Jurkat, Clone E6-1 (cell line): Measurements from ENCODE around the gene G2E3. TPM values are rescaled to one million over a fixed set of nuclear protein-coding genes. Genes with fewer than 3 reads are reported as not detected.
A peak's percentile ranks its signal among the peaks of the same experiment; 100 is the strongest.
"Not testable (repeated sequence)": the region's sequence is repeated elsewhere in the genome, so short reads cannot be mapped to it uniquely, and the experiment has no call there.

Source experiments
- DNase-seq: peaks from one replicate; pipeline ENCODE4 v3.0.0-alpha.2; 2011; ENCODE audit warnings: low read depth, low spot score
- H3K4me3 ChIP-seq: 2 replicates; pipeline ENCODE4 v1.5.1; 2011; ENCODE audit warnings: mild to moderate bottlenecking, low read length, control low read depth, moderate library complexity
- polyA plus RNA-seq: library from polyadenylated mRNA; unstranded; fragments of >200 nt; gene quantifications from one replicate; pipeline ENCODE4 v1.2.1, GENCODE V29; 2012; ENCODE audit warnings: missing spikeins; ENCODE audit not compliant: insufficient read length, insufficient read depth

Gene G2E3, protein sequence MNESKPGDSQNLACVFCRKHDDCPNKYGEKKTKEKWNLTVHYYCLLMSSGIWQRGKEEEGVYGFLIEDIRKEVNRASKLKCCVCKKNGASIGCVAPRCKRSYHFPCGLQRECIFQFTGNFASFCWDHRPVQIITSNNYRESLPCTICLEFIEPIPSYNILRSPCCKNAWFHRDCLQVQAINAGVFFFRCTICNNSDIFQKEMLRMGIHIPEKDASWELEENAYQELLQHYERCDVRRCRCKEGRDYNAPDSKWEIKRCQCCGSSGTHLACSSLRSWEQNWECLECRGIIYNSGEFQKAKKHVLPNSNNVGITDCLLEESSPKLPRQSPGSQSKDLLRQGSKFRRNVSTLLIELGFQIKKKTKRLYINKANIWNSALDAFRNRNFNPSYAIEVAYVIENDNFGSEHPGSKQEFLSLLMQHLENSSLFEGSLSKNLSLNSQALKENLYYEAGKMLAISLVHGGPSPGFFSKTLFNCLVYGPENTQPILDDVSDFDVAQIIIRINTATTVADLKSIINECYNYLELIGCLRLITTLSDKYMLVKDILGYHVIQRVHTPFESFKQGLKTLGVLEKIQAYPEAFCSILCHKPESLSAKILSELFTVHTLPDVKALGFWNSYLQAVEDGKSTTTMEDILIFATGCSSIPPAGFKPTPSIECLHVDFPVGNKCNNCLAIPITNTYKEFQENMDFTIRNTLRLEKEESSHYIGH
- polyA plus RNA-seq = 24.5 TPM

- H3K4me3 ChIP-seq = peak within 1 kb of the TSS; percentile 91
- peak; percentile 80 for DNase-seq
Measured at GRCh38 chr14:30558675-30559555, at the start of gene G2E3. Gene G2E3 (plus strand): TSS chr14:30559158. CDS start chr14:30581080, 21,922 bp downstream.

- DNase-seq = no peak
- H3K4me3 ChIP-seq = no peak overlapping the region
Measured at GRCh38 chr14:30517737-30518136, 41.2 kb upstream of the G2E3 start.

DNA sequence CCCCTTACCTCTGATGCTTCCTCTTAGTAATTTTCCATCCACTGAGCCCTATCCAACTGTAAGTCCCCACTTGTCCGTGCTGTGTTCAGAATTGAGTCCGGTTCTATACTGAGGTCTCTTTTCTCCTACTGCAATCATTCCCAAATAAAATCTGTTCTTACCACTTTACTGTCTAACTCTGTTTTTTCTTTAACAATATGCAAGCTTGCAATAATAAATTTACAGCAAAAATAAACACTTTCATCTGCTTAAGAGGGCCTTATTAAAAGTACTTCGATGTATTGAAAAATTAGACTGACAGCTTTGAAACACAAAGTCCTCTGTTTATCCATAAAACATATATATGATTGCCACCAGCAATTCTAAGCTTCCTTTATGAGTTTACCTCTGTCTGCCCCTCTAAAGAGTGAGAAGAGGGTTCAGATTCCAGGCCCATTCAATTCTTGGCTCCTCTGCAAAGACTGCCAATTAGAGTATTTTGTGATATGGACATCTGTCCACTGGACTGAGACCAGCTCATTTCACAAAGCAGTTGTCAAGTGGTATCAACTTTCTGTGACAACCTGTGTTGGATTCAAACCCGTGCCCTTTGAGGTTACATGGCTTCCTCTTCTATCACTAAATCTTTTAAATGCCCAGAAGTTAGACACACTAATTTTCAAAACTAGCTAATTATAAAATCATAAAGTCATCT is 39.9 kb upstream of the G2E3 start:
- no peak overlapping the region for H3K4me3 ChIP-seq
- DNase-seq = no peak

DNA sequence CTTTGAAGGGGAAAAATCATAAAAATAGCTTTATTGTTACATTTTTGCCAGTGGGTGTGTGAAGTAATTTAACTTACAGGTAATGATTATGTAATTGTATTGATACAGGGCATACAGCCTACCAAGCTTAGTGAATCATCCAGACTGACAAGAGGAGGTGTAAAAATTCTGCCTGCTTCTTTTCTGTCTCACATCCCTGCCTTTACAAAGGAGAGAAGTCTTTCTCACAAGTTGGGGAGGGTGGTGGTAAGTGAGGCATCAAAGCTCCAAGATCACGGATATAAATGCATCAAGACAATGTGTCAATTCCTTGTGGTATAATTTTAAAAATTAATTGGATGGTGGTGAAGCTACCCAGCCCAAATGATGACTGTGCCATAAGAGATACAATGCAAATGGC is 39.0 kb upstream of the G2E3 start:
- no peak overlapping the region for H3K4me3 ChIP-seq
- no peak for DNase-seq

DNA sequence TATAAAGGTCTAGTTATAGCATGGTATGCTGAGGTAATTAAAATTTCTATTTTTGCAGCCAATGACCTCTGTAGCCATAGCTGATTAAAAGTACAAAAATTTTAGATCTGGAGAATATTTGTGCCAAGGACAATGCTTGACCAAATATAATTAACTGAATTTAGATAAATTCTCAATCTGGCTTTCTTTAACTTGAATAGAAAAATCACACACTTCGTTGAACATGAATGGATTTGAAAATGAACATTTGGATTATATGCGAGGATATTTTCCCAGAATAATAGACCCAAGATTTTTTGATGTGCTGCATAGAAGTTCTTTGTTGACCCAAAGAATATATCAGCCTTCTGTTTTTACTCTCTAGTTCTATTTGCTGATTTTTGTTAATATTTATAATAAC is 38.4 kb upstream of the G2E3 start:
- no peak for DNase-seq
- H3K4me3 ChIP-seq = no peak overlapping the region

DNA sequence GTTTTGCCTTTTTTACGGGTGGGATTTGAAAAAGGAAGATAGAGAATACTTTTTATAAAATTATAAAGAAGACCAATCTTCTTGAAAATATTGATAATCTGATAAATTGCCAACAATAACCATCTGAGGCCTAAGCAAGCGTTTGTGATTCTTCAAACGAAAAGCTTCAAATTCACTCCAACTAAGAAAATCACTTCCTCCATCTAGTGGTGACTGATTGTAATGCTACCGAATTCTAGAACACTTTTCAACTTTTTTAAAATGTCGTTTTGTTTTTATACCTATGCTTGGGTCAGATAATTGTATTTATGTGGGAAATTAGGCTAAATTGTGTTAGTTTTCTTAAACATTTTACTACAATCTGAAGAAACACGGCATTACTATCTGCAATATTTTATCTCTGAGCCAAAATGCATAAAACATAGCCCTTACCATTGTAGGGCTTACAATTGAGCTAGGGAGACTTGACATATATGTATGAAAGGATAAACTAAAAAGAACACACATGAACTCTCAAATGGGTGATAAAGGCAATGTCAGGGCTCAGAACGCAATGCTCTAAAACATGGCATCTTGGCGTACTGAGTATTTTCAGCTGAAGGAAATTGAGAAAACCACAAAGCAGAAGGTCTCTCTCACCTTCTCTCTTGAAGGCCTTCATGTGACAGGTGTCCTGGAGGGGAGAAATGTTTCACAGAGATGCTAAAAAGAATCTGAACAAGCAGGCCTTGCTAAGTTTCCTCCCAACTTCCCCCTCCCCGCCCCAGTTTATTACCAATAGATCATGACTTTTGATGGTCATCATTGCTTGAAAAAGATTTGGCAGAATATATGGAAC is 36.8 kb upstream of the G2E3 start:
- no peak overlapping the region for H3K4me3 ChIP-seq

DNA sequence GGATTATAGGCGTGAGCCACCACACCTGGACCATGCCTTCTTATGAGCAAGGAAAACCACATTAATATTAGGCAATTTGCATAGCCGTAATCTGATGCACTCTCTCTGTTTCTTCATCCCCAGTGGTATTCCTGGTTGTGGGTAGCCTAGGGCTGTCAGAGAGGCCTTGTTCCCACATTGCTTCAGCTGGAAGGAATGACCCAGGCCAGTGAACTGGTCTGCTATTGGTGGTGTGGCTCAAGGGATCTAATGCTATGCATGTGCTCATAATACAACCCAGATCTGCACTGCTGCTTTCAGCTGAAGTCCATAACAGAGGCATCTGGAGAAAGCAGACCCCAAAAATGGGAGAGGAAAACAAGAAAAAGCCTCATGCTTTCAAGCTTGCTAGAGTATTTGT is 33.1 kb upstream of the G2E3 start:
- no peak for DNase-seq
- no peak overlapping the region for H3K4me3 ChIP-seq

More for the DNA sequence above, 36.8 kb upstream of the G2E3 start:
- peak; percentile 54 for DNase-seq

DNA sequence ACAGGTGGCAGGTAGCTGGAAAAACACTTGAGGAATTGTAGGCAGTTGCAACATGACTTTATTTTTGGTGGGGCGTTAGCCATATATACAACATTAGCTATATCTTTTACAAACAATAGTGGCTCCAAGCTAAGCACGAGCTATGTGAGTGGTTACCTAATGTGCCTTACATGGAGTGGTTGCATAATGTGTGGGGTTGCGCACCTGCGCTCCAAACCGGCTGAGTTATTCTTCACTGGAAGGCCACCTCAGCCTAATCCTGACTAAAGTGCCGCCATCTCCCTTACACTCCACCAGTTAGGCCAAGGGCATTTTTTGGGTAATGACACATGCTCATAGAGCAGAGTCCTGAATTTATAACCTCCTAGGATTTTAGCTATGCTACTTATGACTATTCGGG is 31.8 kb upstream of the G2E3 start:
- no peak for DNase-seq
- H3K4me3 ChIP-seq = no peak overlapping the region

DNA sequence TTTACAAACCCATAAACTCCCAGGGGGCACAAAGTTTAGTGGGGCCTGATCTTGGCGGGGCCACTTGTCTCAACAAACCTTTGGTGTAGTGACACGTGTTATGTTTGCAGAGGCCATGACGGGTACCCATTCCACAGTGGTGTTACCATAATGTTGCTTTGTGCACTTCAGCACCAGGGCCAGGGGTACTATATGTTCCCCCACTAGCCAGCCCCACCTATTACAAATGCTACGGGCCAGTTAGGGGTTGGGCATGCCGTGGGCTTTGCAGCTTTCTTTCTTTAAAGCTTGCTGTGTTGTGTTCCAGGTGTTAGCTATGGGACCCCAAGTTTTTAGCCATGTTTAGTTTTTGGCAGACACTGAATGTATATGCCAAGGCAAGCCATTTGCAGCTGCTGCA is 30.8 kb upstream of the G2E3 start:
- no peak overlapping the region for H3K4me3 ChIP-seq
- no peak for DNase-seq

DNA sequence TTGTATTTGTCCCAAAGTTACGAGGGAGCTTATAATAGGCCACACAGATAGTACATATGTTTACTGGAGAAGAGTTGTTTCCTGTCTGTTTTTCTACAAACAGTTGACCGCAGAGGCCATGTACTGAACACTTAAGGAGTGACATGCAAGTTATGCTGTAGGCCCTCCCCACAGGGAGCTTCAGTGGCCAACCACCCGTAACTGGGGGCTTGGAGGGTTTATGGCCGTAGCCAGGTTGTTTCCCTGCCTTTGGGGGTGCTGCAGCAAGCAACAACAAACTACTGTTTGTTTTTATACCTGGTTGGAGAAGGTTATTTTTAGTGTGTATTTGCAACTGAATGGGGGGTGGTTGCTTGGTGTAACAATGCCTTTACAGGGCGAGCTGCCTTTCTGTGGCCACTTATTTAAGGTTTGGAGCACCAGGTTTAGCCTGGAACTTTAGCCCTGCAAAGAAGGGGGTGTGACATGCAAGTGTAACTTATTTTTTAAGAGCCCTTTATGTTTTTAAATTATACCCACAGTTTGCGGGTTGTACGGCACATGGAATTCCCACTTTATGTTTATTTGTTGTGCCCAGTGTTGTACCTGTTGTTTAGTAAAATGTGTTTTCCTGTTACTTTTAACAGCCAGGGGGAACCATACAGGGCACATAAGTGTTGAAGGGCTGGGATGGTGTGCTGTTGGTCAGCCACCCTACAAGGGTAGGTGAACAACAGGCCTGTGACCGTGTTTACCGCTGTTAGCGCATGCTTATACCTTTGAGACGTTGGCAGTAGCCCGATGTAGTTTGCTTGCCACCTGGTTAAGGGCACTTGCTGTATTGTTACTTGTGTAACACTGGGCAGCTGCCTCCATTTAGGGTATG is 29.9 kb upstream of the G2E3 start:
- H3K4me3 ChIP-seq = no peak overlapping the region
- DNase-seq = no peak

DNA sequence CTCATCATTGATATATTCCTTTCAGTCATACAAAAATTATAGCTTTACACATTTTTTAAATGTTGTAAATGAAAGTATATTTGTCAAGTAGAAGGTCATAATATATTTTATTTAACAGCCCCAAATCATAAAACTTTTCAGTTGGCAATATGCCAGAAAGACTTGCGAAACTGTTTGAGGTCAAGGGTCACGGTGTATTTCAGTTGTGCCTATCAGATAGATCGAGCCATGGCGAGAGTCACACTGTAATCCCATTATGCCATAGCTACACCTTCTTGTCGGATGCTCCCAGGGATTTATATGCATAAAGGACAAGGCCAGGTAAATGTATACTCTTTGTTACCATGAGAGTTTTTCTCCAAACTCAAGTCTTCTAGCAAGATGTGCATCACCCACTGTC is 26.7 kb upstream of the G2E3 start:
- no peak for DNase-seq

DNA sequence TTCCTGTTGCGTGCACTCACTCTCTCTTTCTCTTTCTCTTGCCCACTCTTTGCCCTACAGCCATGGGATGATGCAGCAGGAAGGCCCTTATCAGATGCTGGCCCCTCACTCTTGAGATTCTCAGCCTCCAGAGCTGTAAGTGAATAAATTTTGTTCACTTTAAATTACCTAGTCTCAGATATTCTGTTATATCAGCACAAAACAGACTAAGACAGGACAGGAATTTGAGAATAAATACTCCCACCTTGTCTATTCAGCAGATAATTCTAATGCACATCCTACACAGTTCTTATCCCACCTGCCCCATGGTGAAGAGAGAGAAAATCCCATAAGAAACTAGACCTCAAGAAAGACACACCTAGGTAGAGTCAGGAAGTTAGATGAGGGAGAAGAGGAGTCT is 25.8 kb upstream of the G2E3 start:
- no peak overlapping the region for H3K4me3 ChIP-seq
- no peak for DNase-seq

More for the DNA sequence above, 26.7 kb upstream of the G2E3 start:
- no peak overlapping the region for H3K4me3 ChIP-seq

- no peak overlapping the region for H3K4me3 ChIP-seq
- no peak for DNase-seq
Measured at GRCh38 chr14:30541318-30541717, 17.6 kb upstream of the G2E3 start.

DNA sequence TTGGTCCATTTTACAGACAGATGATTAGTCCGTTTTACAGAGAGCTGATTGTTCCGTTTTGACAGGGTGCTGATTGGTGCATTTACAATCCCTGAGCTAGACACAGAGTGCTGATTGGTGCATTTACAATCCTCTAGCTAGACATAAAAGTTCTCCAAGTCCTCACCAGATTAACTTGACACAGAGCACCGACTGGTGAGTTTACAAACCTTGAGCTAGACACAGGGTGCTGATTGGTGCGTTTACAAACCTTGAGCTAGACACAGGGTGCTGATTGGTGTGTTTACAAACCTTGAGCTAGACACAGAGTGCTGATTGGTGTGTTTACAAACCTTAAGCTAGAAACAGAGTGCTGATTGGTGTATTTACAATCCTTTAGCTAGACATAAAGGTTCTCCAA is 12.2 kb upstream of the G2E3 start:
- not testable (repeated sequence) for DNase-seq, H3K4me3 ChIP-seq

DNA sequence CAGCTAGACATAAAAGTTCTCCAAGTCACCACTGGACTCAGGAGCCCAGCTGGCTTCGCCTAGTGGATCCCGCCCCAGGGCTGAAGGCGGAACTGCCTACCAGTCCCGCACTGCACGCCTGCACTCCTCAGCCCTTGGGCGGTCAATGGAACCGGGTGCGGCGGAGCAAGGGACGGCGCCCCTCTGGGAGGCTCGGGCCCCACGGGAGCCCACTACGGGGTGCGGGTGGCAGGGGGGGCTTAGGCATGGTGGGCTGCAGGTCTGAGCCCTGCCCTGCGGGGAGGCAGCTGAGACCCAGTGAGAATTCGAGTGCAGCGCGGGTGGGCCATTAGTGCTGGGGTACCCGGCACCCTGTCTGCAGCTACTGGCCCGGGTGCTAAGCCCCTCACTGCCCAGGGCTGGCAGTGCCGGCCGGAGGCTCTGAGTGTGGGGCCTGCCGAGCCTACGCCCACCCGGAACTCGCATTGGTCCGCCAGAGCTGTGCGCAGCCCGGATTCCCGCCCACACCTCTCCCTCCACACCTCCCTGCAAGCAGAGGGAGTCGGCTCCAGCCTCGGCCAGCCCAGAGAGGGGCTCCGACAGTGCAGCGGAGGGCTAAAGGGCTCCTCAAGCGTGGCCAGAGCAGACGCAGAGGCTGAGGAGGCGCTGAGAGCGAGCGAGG is 11.4 kb upstream of the G2E3 start:
- no peak overlapping the region for H3K4me3 ChIP-seq

DNA sequence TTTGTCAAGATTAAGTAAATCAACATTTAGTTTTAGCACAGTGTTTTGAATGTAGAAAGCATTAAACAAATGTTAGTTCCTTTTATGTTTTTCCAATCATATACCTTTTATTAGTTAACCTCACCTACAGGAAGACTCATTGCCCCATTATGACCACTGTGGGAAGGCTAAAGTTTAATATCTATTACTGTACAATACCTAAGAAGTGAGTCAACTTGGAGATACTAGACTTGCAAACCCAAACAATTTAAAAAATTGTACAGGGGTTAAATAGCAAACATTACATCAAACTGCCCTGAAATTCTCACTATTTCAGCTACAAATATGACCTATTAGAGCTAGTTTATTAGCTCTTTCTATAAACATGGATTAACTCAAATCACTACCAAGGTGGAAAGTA is 8.6 kb upstream of the G2E3 start:
- no peak for DNase-seq

More for the DNA sequence above, 11.4 kb upstream of the G2E3 start:
- no peak for DNase-seq

GRCh38 chr14:30551460-30551859 is 7.5 kb upstream of the G2E3 start:
- DNase-seq = no peak

More for the DNA sequence above, 8.6 kb upstream of the G2E3 start:
- no peak overlapping the region for H3K4me3 ChIP-seq

More at GRCh38 chr14:30551460-30551859, 7.5 kb upstream of the G2E3 start:
- no peak overlapping the region for H3K4me3 ChIP-seq
